NB4 (cell line): ENCODE data around the gene HSPB1.

Experiments used
- CTCF ChIP-seq: IDR thresholded peaks from one replicate; pipeline ENCODE4 v1.5.1; 2012; ENCODE audit warnings: low read depth, low read length
- POLR2A ChIP-seq: IDR thresholded peaks from 2 replicates; pipeline ENCODE4 v1.6.1; 2011; ENCODE audit warnings: mild to moderate bottlenecking; ENCODE audit not compliant: insufficient read length; ENCODE audit errors: extremely low read depth

- TF ChIP-seq CTCF, result peak; percentile 97
- no peak for TF ChIP-seq POLR2A
Observed at GRCh38 chr7:76262683-76263402, 39.6 kb upstream of the HSPB1 start.
